Large intestine (tissue), 3 donors: ENCODE results near the gene NUDT3. TPM values are rescaled to one million over a fixed set of nuclear protein-coding genes. Genes with fewer than 3 reads are reported as not detected.
"Not testable (repeated sequence)": the region's sequence is repeated elsewhere in the genome, so short reads cannot be mapped to it uniquely, and the experiment has no call there.

Experiments
- DNase-seq, 2 donors: peaks; one replicate each; pipeline versions ENCODE4 v3.0.0 to v3.0.0-alpha.2; 2013
- H3K27ac ChIP-seq: one replicate; pipeline ENCODE4 v1.5.1; 2013; ENCODE audit warnings: low read length
- H3K27me3 ChIP-seq: 2 replicates; pipeline ENCODE4 v1.6.1; 2013; ENCODE audit warnings: low read length; ENCODE audit not compliant: control insufficient read depth, insufficient read depth
- H3K36me3 ChIP-seq: 2 replicates; pipeline ENCODE4 v1.6.1; 2013; ENCODE audit warnings: low read length; ENCODE audit not compliant: control insufficient read depth, insufficient read depth
- H3K4me1 ChIP-seq: one replicate; pipeline ENCODE4 v1.6.1; 2013; ENCODE audit warnings: low read length; ENCODE audit not compliant: control insufficient read depth, insufficient read depth
- H3K4me3 ChIP-seq: one replicate; pipeline ENCODE4 v1.5.1; 2013; ENCODE audit warnings: low read length
- H3K9me3 ChIP-seq: one replicate; pipeline ENCODE4 v1.6.1; 2013; ENCODE audit warnings: mild to moderate bottlenecking, low read depth, low read length, moderate library complexity; ENCODE audit not compliant: control insufficient read depth
- WGBS: methylation state at CpG from one replicate; pipeline ENCODE4 v1.1.5; 2013; ENCODE audit warnings: low lambda C conversion rate; ENCODE audit not compliant: insufficient coverage; 5-methylcytosine and 5-hydroxymethylcytosine counted together
- polyA plus RNA-seq: library from polyadenylated mRNA; unstranded; fragments of 120-200 nt; gene quantifications from one replicate; pipeline ENCODE4 v1.2.1, GENCODE V29; 2013

Gene NUDT3
- polyA plus RNA-seq, 1 donor = 13.5 TPM

GRCh38 chr6:34267746-34268145 is 124.7 kb downstream of the NUDT3 start:
- peaks cover 9% of the 10 kb centered on the region for H3K9me3 ChIP-seq
- no peak for DNase-seq
- no peak overlapping the region for H3K27ac ChIP-seq
- H3K4me1 ChIP-seq = no peaks in the 10 kb centered on the region
- no peaks in the 10 kb centered on the region for H3K27me3 ChIP-seq
- H3K4me3 ChIP-seq = no peak overlapping the region
- H3K36me3 ChIP-seq = no peaks in the 10 kb centered on the region
- no CpG with 5 or more reads among the region's 2 CpGs for WGBS

- H3K4me1 ChIP-seq, H3K36me3 ChIP-seq, DNase-seq, H3K27ac ChIP-seq, H3K9me3 ChIP-seq, H3K4me3 ChIP-seq, H3K27me3 ChIP-seq: not testable (repeated sequence)
- 100% methylated on average over 3 of the region's 23 CpGs for WGBS
Observed at GRCh38 chr6:34263484-34263883, 129.0 kb downstream of the NUDT3 start.

- WGBS = 87% methylated on average over 3 of the region's 17 CpGs
- H3K36me3 ChIP-seq = no peaks in the 10 kb centered on the region
- H3K9me3 ChIP-seq = peaks cover 9% of the 10 kb centered on the region
- no peak for DNase-seq
- no peaks in the 10 kb centered on the region for H3K27me3 ChIP-seq
- H3K4me3 ChIP-seq = no peak overlapping the region
- H3K27ac ChIP-seq = no peak overlapping the region
- no peaks in the 10 kb centered on the region for H3K4me1 ChIP-seq
Observed at GRCh38 chr6:34260576-34261267, 131.7 kb downstream of the NUDT3 start.

- no peaks in the 10 kb centered on the region for H3K36me3 ChIP-seq
- no peak for DNase-seq
- no peak overlapping the region for H3K27ac ChIP-seq
- peaks cover 9% of the 10 kb centered on the region for H3K9me3 ChIP-seq
- no peak overlapping the region for H3K4me3 ChIP-seq
- H3K27me3 ChIP-seq = no peaks in the 10 kb centered on the region
- no peaks in the 10 kb centered on the region for H3K4me1 ChIP-seq
- no CpG with 5 or more reads among the region's 6 CpGs for whole genome bisulfite sequencing
Observed at GRCh38 chr6:34259529-34260069, 132.9 kb downstream of the NUDT3 start.

- not testable (repeated sequence) for H3K4me3 ChIP-seq, H3K27ac ChIP-seq, H3K4me1 ChIP-seq, H3K27me3 ChIP-seq, H3K36me3 ChIP-seq, DNase-seq, H3K9me3 ChIP-seq
- no CpG with 5 or more reads among the region's 2 CpGs for WGBS
Observed at GRCh38 chr6:34252395-34252794, 140.1 kb downstream of the NUDT3 start.

GRCh38 chr6:34249469-34250261 is 142.8 kb downstream of the NUDT3 start:
- H3K36me3 ChIP-seq = no peaks in the 10 kb centered on the region
- peak overlapping the region; percentile 68 for H3K27ac ChIP-seq
- peak overlapping the region; percentile 92 for H3K4me3 ChIP-seq
- H3K27me3 ChIP-seq = no peaks in the 10 kb centered on the region
- peaks cover 7% of the 10 kb centered on the region for H3K4me1 ChIP-seq
- no CpG with 5 or more reads among the region's 18 CpGs for WGBS
- no peaks in the 10 kb centered on the region for H3K9me3 ChIP-seq
- DNase-seq = no peak

GRCh38 chr6:34248727-34249468 is 143.6 kb downstream of the NUDT3 start, which contains the start of gene SMIM29:
SMIM29 (minus strand) TSS chr6:34249006; CDS start chr6:34247791, 1,215 bp downstream.
- peaks cover under 1% of the 10 kb centered on the region for H3K36me3 ChIP-seq
- H3K27me3 ChIP-seq = no peaks in the 10 kb centered on the region
- peaks cover 7% of the 10 kb centered on the region for H3K4me1 ChIP-seq
- H3K27ac ChIP-seq = peak within 1 kb of the TSS; percentile 68
- no peaks in the 10 kb centered on the region for H3K9me3 ChIP-seq
- no CpG with 5 or more reads among the region's 79 CpGs for WGBS
- H3K4me3 ChIP-seq = peak within 1 kb of the TSS; percentile 92
- DNase-seq = peak; percentile 94 to 97

- DNase-seq = peak; percentile 58 to 63
- peaks cover 7% of the 10 kb centered on the region for H3K4me1 ChIP-seq
- WGBS = no CpG with 5 or more reads among the region's 17 CpGs
Observed at GRCh38 chr6:34248198-34248726, 144.2 kb downstream of the NUDT3 start.

GRCh38 chr6:34247481-34248197 is 144.8 kb downstream of the NUDT3 start:
- no peak for DNase-seq
- no peak overlapping the region for H3K27ac ChIP-seq
- peaks cover 7% of the 10 kb centered on the region for H3K4me1 ChIP-seq
- peaks cover 12% of the 10 kb centered on the region for H3K36me3 ChIP-seq
- H3K9me3 ChIP-seq = no peaks in the 10 kb centered on the region
- no peaks in the 10 kb centered on the region for H3K27me3 ChIP-seq
- H3K4me3 ChIP-seq = no peak overlapping the region
- no CpG with 5 or more reads among the region's 6 CpGs for whole genome bisulfite sequencing

More at GRCh38 chr6:34248198-34248726, 144.2 kb downstream of the NUDT3 start:
- H3K27ac ChIP-seq = peak overlapping the region; percentile 57
- peak overlapping the region; percentile 92 for H3K4me3 ChIP-seq
- H3K36me3 ChIP-seq = peaks cover 7% of the 10 kb centered on the region
- H3K27me3 ChIP-seq = no peaks in the 10 kb centered on the region
- H3K9me3 ChIP-seq = no peaks in the 10 kb centered on the region
